GM21825 (cell line): ENCODE data around the gene AVPR2.

Experiments
- ATAC-seq: cut with Tn5 transposase; IDR thresholded peaks from one replicate; pipeline ENCODE4 v1.9.1; 2021; ENCODE audit warnings: mild to moderate bottlenecking, moderate library complexity; ENCODE audit not compliant: unreplicated experiment

AVPR2 gene

GRCh38 chrX:153870791-153871360 is 33.6 kb upstream of the AVPR2 start:
- no peak for ATAC-seq

DNA sequence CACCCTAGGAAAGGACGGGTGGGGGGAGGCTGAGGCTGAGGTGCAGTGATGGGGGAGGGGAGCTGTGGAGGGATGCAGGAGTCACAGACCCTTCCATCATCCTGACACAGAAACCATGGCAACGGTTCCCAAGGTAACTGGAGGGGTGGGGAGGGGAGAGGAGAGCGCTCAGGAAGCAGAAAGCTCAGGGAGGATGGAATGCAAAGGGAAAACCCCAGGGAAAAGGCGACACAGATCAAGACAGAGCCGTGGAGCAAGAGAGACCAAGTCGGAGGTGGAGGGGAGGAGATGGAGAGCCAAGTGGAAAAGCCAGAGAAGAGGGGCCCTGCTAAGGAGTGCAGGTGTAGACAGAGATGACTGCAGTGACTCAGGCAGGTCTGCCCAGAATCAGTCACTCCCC is 33.0 kb upstream of the AVPR2 start:
- no peak for ATAC-seq

- no peak for ATAC-seq
These were observed 32.3 kb upstream of the AVPR2 start for GRCh38 chrX:153871946-153872878.

GRCh38 chrX:153873282-153874084 is 31.0 kb upstream of the AVPR2 start:
- no peak for ATAC-seq

GRCh38 chrX:153874085-153874365 is 30.4 kb upstream of the AVPR2 start:
- ATAC-seq = no peak

- ATAC-seq = no peak
These were observed 29.9 kb upstream of the AVPR2 start for GRCh38 chrX:153874366-153875125.

- no peak for ATAC-seq
These were observed 28.9 kb upstream of the AVPR2 start for GRCh38 chrX:153875391-153876111.

- ATAC-seq = no peak
These were observed 28.4 kb upstream of the AVPR2 start for GRCh38 chrX:153876112-153876491.

GRCh38 chrX:153877571-153878261 is 26.8 kb upstream of the AVPR2 start:
- ATAC-seq = no peak

- no peak for ATAC-seq
These were observed 26.1 kb upstream of the AVPR2 start for GRCh38 chrX:153878345-153878744.

- no peak for ATAC-seq
These were observed 25.4 kb upstream of the AVPR2 start for GRCh38 chrX:153878969-153879653.

GRCh38 chrX:153879741-153880439 is 24.6 kb upstream of the AVPR2 start:
- ATAC-seq = no peak

- no peak for ATAC-seq
These were observed 24.0 kb upstream of the AVPR2 start for GRCh38 chrX:153880440-153880815.

GRCh38 chrX:153881281-153881680 is 23.2 kb upstream of the AVPR2 start:
- no peak for ATAC-seq

- ATAC-seq = no peak
These were observed 22.4 kb upstream of the AVPR2 start for GRCh38 chrX:153882086-153882498.

DNA sequence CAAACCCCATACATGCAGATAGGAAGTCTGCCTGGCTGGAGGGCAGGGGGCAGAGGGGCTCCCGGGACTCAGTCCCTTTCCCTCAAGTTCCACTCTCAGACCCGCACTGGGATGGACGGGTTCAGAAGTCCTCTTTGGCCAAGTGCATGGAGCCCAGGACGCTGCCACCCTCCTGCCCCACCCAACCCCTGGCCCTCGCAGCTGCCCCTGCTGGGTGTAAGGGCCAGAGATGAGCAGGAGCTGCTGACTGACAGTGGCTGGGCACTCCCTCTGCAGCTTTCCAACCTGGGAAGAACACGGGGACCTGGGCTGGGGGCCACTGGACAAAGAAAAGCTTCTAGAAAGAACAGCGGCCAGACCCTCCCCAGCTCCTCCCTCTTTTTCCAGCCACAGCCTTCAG is 21.9 kb upstream of the AVPR2 start:
- ATAC-seq = no peak

GRCh38 chrX:153883163-153883843 is 21.2 kb upstream of the AVPR2 start:
- ATAC-seq = no peak

DNA sequence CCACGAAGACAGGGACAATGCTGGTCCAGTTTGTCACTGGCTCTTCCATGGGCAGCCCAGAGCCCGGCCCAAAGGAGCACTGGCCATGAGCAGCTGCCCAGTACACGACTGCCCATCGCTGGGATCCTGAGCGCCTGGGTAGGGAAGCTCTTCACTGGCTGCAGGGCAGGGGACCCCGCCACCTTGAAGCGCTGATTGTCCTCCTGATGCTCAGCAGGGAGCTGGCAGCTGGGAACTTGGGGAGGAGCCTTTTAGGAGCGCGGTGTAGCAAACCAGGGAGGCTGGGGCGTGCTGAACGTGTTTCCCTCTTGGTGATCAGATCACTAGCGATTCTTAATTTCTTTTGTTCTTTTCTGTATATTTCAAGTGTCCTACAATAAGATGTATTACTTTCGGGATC is 20.3 kb upstream of the AVPR2 start:
- no peak for ATAC-seq
